HEK293 (cell line): ENCODE measurements around the gene LCN6.

Experiments
- CTCF ChIA-PET: fragments of 350-600 bp; formaldehyde crosslinking; extraction: SDS; loops from one replicate; lab custom pipeline; 2021; ENCODE audit warnings: antibody characterized with exemption; lab: Yijun Ruan, JAX
- POLR2A ChIA-PET: fragments of 300-600 bp; formaldehyde crosslinking; extraction: SDS; loops from one replicate; lab custom pipeline; 2020; ENCODE audit warnings: antibody characterized with exemption, inconsistent platforms; lab: Yijun Ruan, JAX
- H3K27ac ChIP-seq: fragments of 200-500 bp; sonication (Bioruptor generic); 2 replicates; pipeline ENCODE4 v1.5.1; 2014; ENCODE audit warnings: low read depth, low read length, control low read depth, inconsistent platforms; ENCODE audit errors: extremely low read depth
- H3K36me3 ChIP-seq, 2 experiments: fragments of 200-500 bp in 1 of 2; sonication (Bioruptor generic) in 1 of 2; 1 replicate in 1 of 2; 2 replicates in 1 of 2; pipeline ENCODE4 v1.5.1; 2014 to 2017; ENCODE audit warnings: inconsistent platforms in 2 of 2, low read length in 2 of 2; ENCODE audit not compliant: control insufficient read depth in 2 of 2, insufficient read depth in 1 of 2
- H3K4me1 ChIP-seq: fragments of 200-500 bp; sonication (Bioruptor generic); 2 replicates; pipeline ENCODE4 v1.5.1; 2014; ENCODE audit warnings: mild to moderate bottlenecking, low read length, inconsistent platforms; ENCODE audit not compliant: control insufficient read depth, insufficient read depth
- H3K4me3 ChIP-seq: 2 replicates; pipeline ENCODE4 v1.5.1; 2011; ENCODE audit warnings: low read depth, mild to moderate bottlenecking, control low read depth, low read length, moderate library complexity
- H3K9me3 ChIP-seq: fragments of 200-500 bp; sonication (Bioruptor generic); 2 replicates; pipeline ENCODE4 v1.5.1; 2014; ENCODE audit warnings: low read depth, low read length, inconsistent platforms; ENCODE audit not compliant: control insufficient read depth, insufficient read depth
- FEZF1 ChIP-seq: fragments of 450-650 bp; formaldehyde crosslinking; IDR thresholded peaks from 2 replicates; pipeline ENCODE4 v1.5.1; 2016; ENCODE audit warnings: missing biosample characterization, missing genetic modification characterization
- GLI4 ChIP-seq: fragments of 450-650 bp; formaldehyde crosslinking; IDR thresholded peaks from 2 replicates; pipeline ENCODE4 v1.5.1; 2016; ENCODE audit warnings: missing biosample characterization, missing genetic modification characterization
- KLF7 ChIP-seq: fragments of 450-650 bp; formaldehyde crosslinking; IDR thresholded peaks from 2 replicates; pipeline ENCODE4 v1.5.1; 2016; ENCODE audit warnings: missing biosample characterization, missing genetic modification characterization, borderline replicate concordance
- KLF8 ChIP-seq: fragments of 450-650 bp; formaldehyde crosslinking; IDR thresholded peaks from 2 replicates; pipeline ENCODE4 v1.5.1; 2016; ENCODE audit warnings: missing biosample characterization, missing genetic modification characterization
- SP2 ChIP-seq: fragments of 450-650 bp; formaldehyde crosslinking; IDR thresholded peaks from 2 replicates; pipeline ENCODE4 v1.5.1; 2016; ENCODE audit warnings: missing biosample characterization, missing genetic modification characterization
- ZBTB26 ChIP-seq: fragments of 450-650 bp; formaldehyde crosslinking; optimal IDR thresholded peaks from 2 replicates; pipeline ENCODE3; 2016; ENCODE audit warnings: missing biosample characterization, mild to moderate bottlenecking, missing genetic modification characterization
- ZBTB6 ChIP-seq: fragments of 450-650 bp; formaldehyde crosslinking; IDR thresholded peaks from 2 replicates; pipeline ENCODE4 v1.5.1; 2017; ENCODE audit warnings: missing biosample characterization, missing genetic modification characterization
- ZBTB7A ChIP-seq: fragments of 450-650 bp; formaldehyde crosslinking; IDR thresholded peaks from 2 replicates; pipeline ENCODE4 v1.5.1; 2016; ENCODE audit warnings: low read depth, missing biosample characterization, missing genetic modification characterization
- ZNF112 ChIP-seq: fragments of 450-650 bp; formaldehyde crosslinking; IDR thresholded peaks from 2 replicates; pipeline ENCODE4 v1.5.0; 2017; ENCODE audit warnings: missing biosample characterization, missing genetic modification characterization
- ZNF221 ChIP-seq: fragments of 450-650 bp; formaldehyde crosslinking; IDR thresholded peaks from 2 replicates; pipeline ENCODE4 v1.5.1; 2017; ENCODE audit warnings: missing biosample characterization, missing genetic modification characterization, borderline replicate concordance
- ZNF223 ChIP-seq: fragments of 450-650 bp; formaldehyde crosslinking; IDR thresholded peaks from 2 replicates; pipeline ENCODE4 v1.5.1; 2016; ENCODE audit warnings: missing biosample characterization, missing genetic modification characterization
- ZNF23 ChIP-seq: fragments of 450-650 bp; formaldehyde crosslinking; IDR thresholded peaks from 2 replicates; pipeline ENCODE4 v1.5.1; 2016; ENCODE audit warnings: missing biosample characterization, missing genetic modification characterization, borderline replicate concordance
- ZNF302 ChIP-seq: fragments of 450-650 bp; formaldehyde crosslinking; IDR thresholded peaks from 2 replicates; pipeline ENCODE4 v1.5.1; 2016; ENCODE audit warnings: missing biosample characterization, missing genetic modification characterization, low read depth
- ZNF324 ChIP-seq: fragments of 450-650 bp; formaldehyde crosslinking; IDR thresholded peaks from 2 replicates; pipeline ENCODE4 v1.5.1; 2016; ENCODE audit warnings: missing biosample characterization, missing genetic modification characterization
- ZNF335 ChIP-seq: fragments of 450-650 bp; formaldehyde crosslinking; conservative IDR thresholded peaks from 2 replicates; pipeline ENCODE4 v1.5.1; 2016; ENCODE audit warnings: missing biosample characterization, missing genetic modification characterization
- ZNF404 ChIP-seq: fragments of 450-650 bp; formaldehyde crosslinking; IDR thresholded peaks from 2 replicates; pipeline ENCODE4 v1.5.1; 2017; ENCODE audit warnings: missing biosample characterization, missing genetic modification characterization
- ZNF514 ChIP-seq: fragments of 450-650 bp; formaldehyde crosslinking; IDR thresholded peaks from 2 replicates; pipeline ENCODE4 v1.5.1; 2016; ENCODE audit warnings: missing biosample characterization, missing genetic modification characterization
- ZNF629 ChIP-seq: fragments of 450-650 bp; formaldehyde crosslinking; IDR thresholded peaks from 2 replicates; pipeline ENCODE4 v1.5.1; 2017; ENCODE audit warnings: missing biosample characterization, missing genetic modification characterization
- ZNF670 ChIP-seq: fragments of 450-650 bp; formaldehyde crosslinking; IDR thresholded peaks from 2 replicates; pipeline ENCODE4 v1.5.1; 2016; ENCODE audit warnings: missing biosample characterization, missing genetic modification characterization, low read depth
- ZNF785 ChIP-seq: fragments of 450-650 bp; formaldehyde crosslinking; IDR thresholded peaks from 2 replicates; pipeline ENCODE4 v1.5.1; 2016; ENCODE audit warnings: missing biosample characterization, missing genetic modification characterization
- ZNF830 ChIP-seq: fragments of 450-650 bp; IDR thresholded peaks from 2 replicates; pipeline ENCODE4 v1.5.0; 2018; ENCODE audit warnings: missing biosample characterization, missing genetic modification characterization, low read depth, mild to moderate bottlenecking, moderate library complexity
- ZNF837 ChIP-seq: fragments of 450-650 bp; formaldehyde crosslinking; IDR thresholded peaks from 2 replicates; pipeline ENCODE4 v1.5.1; 2016; ENCODE audit warnings: missing biosample characterization, missing genetic modification characterization
- ZSCAN30 ChIP-seq: fragments of 450-650 bp; IDR thresholded peaks from 2 replicates; pipeline ENCODE4 v1.5.1; 2018; ENCODE audit warnings: missing biosample characterization, mild to moderate bottlenecking, missing genetic modification characterization, moderate library complexity
- TF ChIP-seq, protein P1 (sequence below): fragments of 450-650 bp; formaldehyde crosslinking; conservative IDR thresholded peaks from 2 replicates; pipeline ENCODE4 v1.5.1; 2016; ENCODE audit warnings: low read depth, missing biosample characterization, missing genetic modification characterization
- TF ChIP-seq, protein P2 (sequence below): fragments of 450-650 bp; formaldehyde crosslinking; IDR thresholded peaks from 2 replicates; pipeline ENCODE4 v1.5.1; 2016; ENCODE audit warnings: missing biosample characterization, missing genetic modification characterization

Gene LCN6

GRCh38 chr9:136714096-136714892, 34.0 kb downstream of the LCN6 start (continued):
- TF ChIP-seq ZNF830, result no peak
- no peak for TF ChIP-seq KLF8 (tag by site-specific recombination)
- TF ChIP-seq, protein P1, sequence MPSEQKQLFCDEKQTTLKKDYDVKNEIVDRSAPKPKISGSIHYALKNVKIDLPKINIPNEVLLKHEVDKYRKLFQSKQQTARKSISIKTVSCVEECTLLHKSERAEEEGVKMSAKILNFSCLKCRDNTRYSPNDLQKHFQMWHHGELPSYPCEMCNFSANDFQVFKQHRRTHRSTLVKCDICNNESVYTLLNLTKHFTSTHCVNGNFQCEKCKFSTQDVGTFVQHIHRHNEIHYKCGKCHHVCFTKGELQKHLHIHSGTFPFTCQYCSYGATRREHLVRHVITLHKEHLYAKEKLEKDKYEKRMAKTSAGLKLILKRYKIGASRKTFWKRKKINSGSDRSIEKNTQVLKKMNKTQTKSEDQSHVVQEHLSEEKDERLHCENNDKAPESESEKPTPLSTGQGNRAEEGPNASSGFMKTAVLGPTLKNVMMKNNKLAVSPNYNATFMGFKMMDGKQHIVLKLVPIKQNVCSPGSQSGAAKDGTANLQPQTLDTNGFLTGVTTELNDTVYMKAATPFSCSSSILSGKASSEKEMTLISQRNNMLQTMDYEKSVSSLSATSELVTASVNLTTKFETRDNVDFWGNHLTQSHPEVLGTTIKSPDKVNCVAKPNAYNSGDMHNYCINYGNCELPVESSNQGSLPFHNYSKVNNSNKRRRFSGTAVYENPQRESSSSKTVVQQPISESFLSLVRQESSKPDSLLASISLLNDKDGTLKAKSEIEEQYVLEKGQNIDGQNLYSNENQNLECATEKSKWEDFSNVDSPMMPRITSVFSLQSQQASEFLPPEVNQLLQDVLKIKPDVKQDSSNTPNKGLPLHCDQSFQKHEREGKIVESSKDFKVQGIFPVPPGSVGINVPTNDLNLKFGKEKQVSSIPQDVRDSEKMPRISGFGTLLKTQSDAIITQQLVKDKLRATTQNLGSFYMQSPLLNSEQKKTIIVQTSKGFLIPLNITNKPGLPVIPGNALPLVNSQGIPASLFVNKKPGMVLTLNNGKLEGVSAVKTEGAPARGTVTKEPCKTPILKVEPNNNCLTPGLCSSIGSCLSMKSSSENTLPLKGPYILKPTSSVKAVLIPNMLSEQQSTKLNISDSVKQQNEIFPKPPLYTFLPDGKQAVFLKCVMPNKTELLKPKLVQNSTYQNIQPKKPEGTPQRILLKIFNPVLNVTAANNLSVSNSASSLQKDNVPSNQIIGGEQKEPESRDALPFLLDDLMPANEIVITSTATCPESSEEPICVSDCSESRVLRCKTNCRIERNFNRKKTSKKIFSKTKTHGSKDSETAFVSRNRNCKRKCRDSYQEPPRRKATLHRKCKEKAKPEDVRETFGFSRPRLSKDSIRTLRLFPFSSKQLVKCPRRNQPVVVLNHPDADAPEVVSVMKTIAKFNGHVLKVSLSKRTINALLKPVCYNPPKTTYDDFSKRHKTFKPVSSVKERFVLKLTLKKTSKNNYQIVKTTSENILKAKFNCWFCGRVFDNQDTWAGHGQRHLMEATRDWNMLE, result no peak
- no peak for TF ChIP-seq SP2 (tag by site-specific recombination)
- no peak for TF ChIP-seq ZNF514

- Histone ChIP-seq H3K36me3 (peaks cover 0 to 30% of the 10 kb centered on the region in 2 experiments; a peak in 2 of 3 replicates), H3K4me3 (peak overlapping the region; percentile 70), H3K9me3 (no peaks in the 10 kb centered on the region), H3K4me1 (no peaks in the 10 kb centered on the region), H3K27ac (peak overlapping the region; percentile 80; the same call in 1 of the 2 replicates)
- POLR2A ChIA-PET, result interaction anchor here (0.7 to 6.4 kb wide), 6 partner anchors 9 to 42 kb away, joined by 3 to 79 read pairs (median 7); no protein-coding TSS in a partner anchor
- CTCF ChIA-PET, result interaction anchor here (0.7 to 1.6 kb wide), 8 partner anchors 10 to 56 kb away, joined by 3 to 14 read pairs (median 4); partner anchors contain the start of gene LCN8
- TF ChIP-seq ZNF404 (no peak), KLF7 (peak; percentile 38; the same call in 1 of the 2 replicates), ZNF335 (tag by site-specific recombination) (0 out of 2 replicates have a peak, but pooled peaks have one; percentile 17), ZNF629 (tag by site-specific recombination) (no peak), ZNF785 (tag by site-specific recombination) (no peak), ZNF670 (tag by site-specific recombination) (no peak), ZNF324 (no peak), ZBTB7A (tag by site-specific recombination) (no peak), ZNF221 (tag by site-specific recombination) (no peak), ZNF223 (tag by site-specific recombination) (no peak), ZSCAN30 (tag by site-specific recombination) (no peak), ZNF23 (tag by site-specific recombination) (no peak), ZBTB6 (tag by site-specific recombination) (no peak), ZBTB26 (tag by site-specific recombination) (no peak), ZNF837 (no peak), ZNF112 (tag by site-specific recombination) (no peak), FEZF1 (tag by site-specific recombination) (no peak), ZNF830 (no peak), GLI4 (tag by site-specific recombination) (no peak), ZNF302 (no peak)
- TF ChIP-seq, protein P2, sequence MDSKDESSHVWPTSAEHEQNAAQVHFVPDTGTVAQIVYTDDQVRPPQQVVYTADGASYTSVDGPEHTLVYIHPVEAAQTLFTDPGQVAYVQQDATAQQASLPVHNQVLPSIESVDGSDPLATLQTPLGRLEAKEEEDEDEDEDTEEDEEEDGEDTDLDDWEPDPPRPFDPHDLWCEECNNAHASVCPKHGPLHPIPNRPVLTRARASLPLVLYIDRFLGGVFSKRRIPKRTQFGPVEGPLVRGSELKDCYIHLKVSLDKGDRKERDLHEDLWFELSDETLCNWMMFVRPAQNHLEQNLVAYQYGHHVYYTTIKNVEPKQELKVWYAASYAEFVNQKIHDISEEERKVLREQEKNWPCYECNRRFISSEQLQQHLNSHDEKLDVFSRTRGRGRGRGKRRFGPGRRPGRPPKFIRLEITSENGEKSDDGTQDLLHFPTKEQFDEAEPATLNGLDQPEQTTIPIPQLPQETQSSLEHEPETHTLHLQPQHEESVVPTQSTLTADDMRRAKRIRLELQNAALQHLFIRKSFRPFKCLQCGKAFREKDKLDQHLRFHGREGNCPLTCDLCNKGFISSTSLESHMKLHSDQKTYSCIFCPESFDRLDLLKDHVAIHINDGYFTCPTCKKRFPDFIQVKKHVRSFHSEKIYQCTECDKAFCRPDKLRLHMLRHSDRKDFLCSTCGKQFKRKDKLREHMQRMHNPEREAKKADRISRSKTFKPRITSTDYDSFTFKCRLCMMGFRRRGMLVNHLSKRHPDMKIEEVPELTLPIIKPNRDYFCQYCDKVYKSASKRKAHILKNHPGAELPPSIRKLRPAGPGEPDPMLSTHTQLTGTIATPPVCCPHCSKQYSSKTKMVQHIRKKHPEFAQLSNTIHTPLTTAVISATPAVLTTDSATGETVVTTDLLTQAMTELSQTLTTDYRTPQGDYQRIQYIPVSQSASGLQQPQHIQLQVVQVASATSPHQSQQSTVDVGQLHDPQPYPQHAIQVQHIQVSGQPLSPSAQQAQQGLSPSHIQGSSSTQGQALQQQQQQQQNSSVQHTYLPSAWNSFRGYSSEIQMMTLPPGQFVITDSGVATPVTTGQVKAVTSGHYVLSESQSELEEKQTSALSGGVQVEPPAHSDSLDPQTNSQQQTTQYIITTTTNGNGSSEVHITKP (tag by site-specific recombination), result peak; percentile 57
Observed at GRCh38 chr9:136713550-136713949, 34.8 kb downstream of the LCN6 start.
